Colonic mucosa (tissue), 4 donors: Measurements from ENCODE around the gene ARMH2. TPM values are rescaled to one million over a fixed set of nuclear protein-coding genes. Genes with fewer than 3 reads are reported as not detected.

Experiments
- DNase-seq: peaks from one replicate; pipeline ENCODE4 v3.0.0-alpha.2; 2020
- H3K27ac ChIP-seq: fragments of 200-600 bp; one replicate; pipeline ENCODE4 v1.8.0; 2021
- H3K27me3 ChIP-seq: fragments of 200-600 bp; one replicate; pipeline ENCODE4 v1.8.0; 2021
- H3K36me3 ChIP-seq: fragments of 200-600 bp; one replicate; pipeline ENCODE4 v1.8.0; 2021
- H3K4me1 ChIP-seq: fragments of 200-600 bp; one replicate; pipeline ENCODE4 v1.8.0; 2021; ENCODE audit warnings: mild to moderate bottlenecking
- H3K4me3 ChIP-seq: fragments of 200-600 bp; one replicate; pipeline ENCODE4 v1.8.0; 2021
- H3K9ac ChIP-seq, 2 donors: one replicate each; pipeline ENCODE4 v1.7.0; 2013; ENCODE audit warnings: control low read depth in 2 of 2, low read depth in 2 of 2, low read length in 2 of 2
- H3K9me3 ChIP-seq: fragments of 200-600 bp; one replicate; pipeline ENCODE4 v1.8.0; 2021
- intact Hi-C: fragments of 100-400 bp; cut with DNase I; formaldehyde crosslinking; loops from one replicate; pipeline ENCODE4 v1.14.1; 2022
- total RNA-seq, 2 donors: library from RNA; stranded (reverse); fragmentation: NEBNext Ultra II Directional in 1 of 2; extraction: Animal tissue kit (Norgen Biotek cat#: 25700) in 1 of 2; gene quantifications; one replicate each; pipeline ENCODE4 v1.2.1, GENCODE V29; 2021
- TF ChIP-seq, protein P1 (sequence below): fragments of 200-600 bp; IDR thresholded peaks from one replicate; pipeline ENCODE4 v1.8.0; 2022; ENCODE audit warnings: antibody characterized with exemption, mild to moderate bottlenecking
- donor health status: healthy.
- donor health status: DM: no; HTN: no; CAD: no.
- donor health status: DM: no; HTN: no; CAD: no.

Gene ARMH2
- total RNA-seq, 2 donors from 2014 or later: not detected

DNA sequence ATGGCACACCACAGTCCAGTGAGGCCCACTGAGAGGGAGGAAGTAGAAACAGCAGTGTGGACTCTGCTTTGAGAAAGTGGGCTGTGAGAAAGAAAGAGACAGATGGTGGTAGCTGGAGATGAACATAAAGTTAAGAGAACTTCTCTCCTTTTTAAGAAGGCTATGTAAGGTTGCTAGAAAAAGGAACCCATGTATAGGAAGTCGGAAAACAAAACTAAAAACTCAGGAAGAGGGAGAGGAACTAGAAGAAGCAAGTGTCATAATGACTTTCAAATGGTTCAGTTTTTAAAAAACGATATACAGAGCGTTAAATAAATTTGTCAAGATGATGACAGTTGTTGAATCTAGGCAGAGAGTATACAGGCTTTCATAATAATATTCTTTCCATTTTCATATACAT is 49.4 kb downstream of the ARMH2 start:
- intact Hi-C loops: no loop called here
- Histone ChIP-seq H3K9me3 (no peaks in the 10 kb centered on the region), H3K27me3 (no peaks in the 10 kb centered on the region), H3K27ac (no peak overlapping the region), H3K4me1 (no peaks in the 10 kb centered on the region), H3K9ac (no peak overlapping the region), H3K36me3 (no peaks in the 10 kb centered on the region), H3K4me3 (no peak overlapping the region)
- TF ChIP-seq, protein P1, sequence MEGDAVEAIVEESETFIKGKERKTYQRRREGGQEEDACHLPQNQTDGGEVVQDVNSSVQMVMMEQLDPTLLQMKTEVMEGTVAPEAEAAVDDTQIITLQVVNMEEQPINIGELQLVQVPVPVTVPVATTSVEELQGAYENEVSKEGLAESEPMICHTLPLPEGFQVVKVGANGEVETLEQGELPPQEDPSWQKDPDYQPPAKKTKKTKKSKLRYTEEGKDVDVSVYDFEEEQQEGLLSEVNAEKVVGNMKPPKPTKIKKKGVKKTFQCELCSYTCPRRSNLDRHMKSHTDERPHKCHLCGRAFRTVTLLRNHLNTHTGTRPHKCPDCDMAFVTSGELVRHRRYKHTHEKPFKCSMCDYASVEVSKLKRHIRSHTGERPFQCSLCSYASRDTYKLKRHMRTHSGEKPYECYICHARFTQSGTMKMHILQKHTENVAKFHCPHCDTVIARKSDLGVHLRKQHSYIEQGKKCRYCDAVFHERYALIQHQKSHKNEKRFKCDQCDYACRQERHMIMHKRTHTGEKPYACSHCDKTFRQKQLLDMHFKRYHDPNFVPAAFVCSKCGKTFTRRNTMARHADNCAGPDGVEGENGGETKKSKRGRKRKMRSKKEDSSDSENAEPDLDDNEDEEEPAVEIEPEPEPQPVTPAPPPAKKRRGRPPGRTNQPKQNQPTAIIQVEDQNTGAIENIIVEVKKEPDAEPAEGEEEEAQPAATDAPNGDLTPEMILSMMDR: no peak
- DNase-seq: no peak

Other genes starting within 250 kb of the ARMH2 start
- 1 to 10 TPM; 1.2 to 1.7 TPM for gene KIAA0319, start 152.7 kb downstream of the ARMH2 start, total RNA-seq
- gene TDP2, start 132.0 kb downstream of the ARMH2 start, total RNA-seq: 100 to 1,000 TPM; 209 to 408 TPM
- gene ACOT13, start 131.8 kb downstream of the ARMH2 start, total RNA-seq: 10 to 100 TPM; 39.6 to 63.6 TPM
- gene C6orf62, start 79.8 kb downstream of the ARMH2 start, total RNA-seq: 10 to 100 TPM; 70.5 to 85.3 TPM
- gene GMNN, start 24.0 kb downstream of the ARMH2 start, total RNA-seq: 10 to 100 TPM; 83.8 to 95.8 TPM
- 1 to 10 TPM; 1.8 to 2.0 TPM for gene RIPOR2, start 137.0 kb upstream of the ARMH2 start, total RNA-seq